Fibroblast of lung (primary cell): ENCODE measurements around the gene CEP97.

ENCODE experiments used
- CTCF ChIP-seq, 2 donors: IDR thresholded peaks in 1 of 2; conservative IDR thresholded peaks in 1 of 2; 1 replicate in 1 of 2; 2 replicates in 1 of 2; pipeline ENCODE4 v1.5.1; 2011 to 2012; ENCODE audit warnings: low read length in 2 of 2, control low read depth in 1 of 2, inconsistent platforms in 1 of 2, low read depth in 1 of 2, mild to moderate bottlenecking in 1 of 2
- EZH2 ChIP-seq: IDR thresholded peaks from 2 replicates; pipeline ENCODE4 v1.5.1; 2012; ENCODE audit warnings: low read length, control low read depth, mild to moderate bottlenecking; ENCODE audit errors: missing control alignments

- TF ChIP-seq CTCF (conservative IDR thresholded peaks at IDR 0.05 in 1 of 2, IDR thresholded peaks at IDR 0.05 in 1 of 2; ENCODE audit: low read depth in 1 of 2, low read length in 2 of 2) (no peak), EZH2 (no peak)
Observed at GRCh38 chr3:101779047-101779821, 54.8 kb downstream of the CEP97 start, which contains the start of gene NXPE3.
